Measurements from ENCODE around the gene ZDHHC3.
"Not testable (repeated sequence)": the region's sequence is repeated elsewhere in the genome, so short reads cannot be mapped to it uniquely, and the experiment has no call there.

Gene ZDHHC3

DNA sequence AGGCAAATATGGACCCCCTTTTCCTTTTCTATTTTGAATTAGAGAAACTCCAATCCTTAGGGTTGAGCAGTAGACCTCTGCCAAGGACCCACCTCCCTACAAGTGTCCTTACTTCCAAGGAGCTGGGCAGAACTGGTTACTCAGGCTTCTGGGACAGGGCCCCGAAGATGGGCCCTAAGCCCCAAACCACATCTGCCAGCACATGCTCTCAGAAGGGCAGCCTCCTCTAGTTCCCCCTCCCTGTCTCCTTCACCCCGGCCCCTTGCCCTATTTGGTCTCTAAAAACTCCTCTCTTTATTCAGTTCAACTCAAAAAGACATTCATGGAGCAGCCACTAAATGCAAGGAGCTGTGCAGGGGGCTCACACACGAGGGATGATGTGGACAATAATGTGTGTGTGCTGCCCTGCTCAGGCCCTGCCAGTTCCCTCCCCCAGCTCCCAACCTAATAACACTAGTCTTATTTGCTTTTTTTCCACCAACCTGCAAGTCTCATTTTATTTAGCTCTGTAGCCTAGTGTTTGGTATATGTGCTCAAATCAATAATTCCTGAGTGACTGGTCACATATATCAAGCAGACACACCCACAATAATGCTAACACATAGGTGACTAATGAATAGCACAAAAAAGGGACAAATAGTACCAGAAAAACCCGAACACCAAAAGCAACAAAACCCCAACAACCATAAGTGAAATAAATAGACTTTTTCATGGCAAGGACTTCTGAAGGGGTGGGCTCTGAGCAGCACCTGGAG is 12.2 kb downstream of the ZDHHC3 start:
- DNase-seq (ENCODE audit: low spot score), result no peak

DNA sequence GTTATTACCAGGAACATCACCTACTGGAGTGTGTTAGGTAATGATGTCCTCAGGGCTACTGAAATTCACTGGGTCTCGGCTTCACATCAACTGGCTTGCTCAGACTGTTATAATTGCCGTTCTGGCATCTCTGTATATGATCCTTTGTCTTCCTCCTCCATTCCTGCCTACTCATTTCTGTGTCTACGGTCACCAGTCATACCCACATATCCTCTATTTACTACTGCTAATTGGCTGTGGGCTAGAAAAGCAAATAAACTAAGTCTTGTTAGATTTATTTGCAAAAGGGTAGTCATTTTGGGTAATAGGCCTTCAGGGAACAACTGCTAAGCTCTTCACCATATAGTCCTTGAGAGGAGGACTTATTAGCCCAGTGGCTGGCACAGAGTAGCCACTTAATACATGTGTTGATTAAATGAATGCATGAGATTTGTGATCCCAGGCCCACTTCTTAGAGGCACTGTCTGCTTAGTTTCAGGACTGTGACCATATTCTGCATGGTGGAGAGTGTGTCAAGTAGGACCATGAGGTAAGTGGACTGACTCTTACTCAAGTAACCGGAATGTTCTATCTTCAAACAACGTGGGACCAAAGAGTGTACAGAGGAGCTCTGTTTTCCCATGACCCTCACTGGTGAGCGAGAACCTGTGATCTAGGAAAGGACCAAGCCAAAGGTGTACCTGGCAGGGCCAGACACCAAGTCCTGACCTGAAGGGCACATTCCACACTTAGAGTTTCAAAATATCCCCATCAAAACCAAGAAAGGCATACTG is 13.2 kb downstream of the ZDHHC3 start:
- no peak for DNase-seq (ENCODE audit: low spot score)

- DNase-seq (ENCODE audit: low spot score), result no peak
These were observed 14.1 kb downstream of the ZDHHC3 start for GRCh38 chr3:44961888-44962287.

GRCh38 chr3:44960387-44961026 is 15.5 kb downstream of the ZDHHC3 start:
- no peak for DNase-seq (ENCODE audit: low spot score)

DNA sequence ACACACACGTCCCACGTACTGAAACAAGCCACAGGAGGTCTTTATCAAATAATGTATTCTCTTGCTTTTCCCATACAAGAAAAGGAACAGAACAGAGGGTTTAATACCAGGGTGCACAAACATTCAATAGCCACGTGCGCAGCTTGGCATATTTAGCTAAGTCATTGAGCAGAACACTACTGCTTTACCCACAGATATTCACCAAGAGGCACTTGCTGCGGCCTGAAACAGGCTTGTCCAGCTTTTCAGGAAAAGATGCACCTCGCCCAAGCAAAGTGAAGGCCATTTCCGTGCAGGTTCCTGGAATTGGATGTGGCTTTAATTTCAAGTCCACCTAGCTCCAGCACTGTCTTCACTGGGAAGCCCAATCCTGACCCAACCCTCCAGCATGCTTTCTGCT is 17.6 kb downstream of the ZDHHC3 start:
- DNase-seq (ENCODE audit: low spot score), result no peak

DNA sequence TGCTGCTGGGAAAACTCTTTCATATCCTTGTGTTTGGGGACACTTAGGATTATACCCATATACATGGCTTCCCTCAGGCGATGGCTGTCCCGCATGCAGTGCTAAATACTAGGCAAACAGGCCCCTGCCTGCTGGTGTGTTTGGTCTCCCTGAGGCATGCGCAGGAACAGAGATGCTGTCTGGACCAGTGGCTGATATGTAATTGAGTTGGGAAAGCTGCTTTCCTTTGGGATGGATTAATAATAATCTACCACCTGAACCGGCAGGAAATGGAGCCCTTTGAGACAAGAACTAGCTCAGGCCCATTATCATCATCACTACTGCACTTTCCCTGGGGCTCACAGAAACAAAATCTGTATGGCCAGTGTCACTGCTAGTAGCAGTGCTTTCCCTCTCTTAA is 18.0 kb downstream of the ZDHHC3 start:
- DNase-seq (ENCODE audit: low spot score), result no peak

GRCh38 chr3:44955917-44956316 is 20.1 kb downstream of the ZDHHC3 start:
- DNase-seq (ENCODE audit: low spot score), result no peak

GRCh38 chr3:44954962-44955361 is 21.0 kb downstream of the ZDHHC3 start:
- DNase-seq (ENCODE audit: low spot score), result no peak

DNA sequence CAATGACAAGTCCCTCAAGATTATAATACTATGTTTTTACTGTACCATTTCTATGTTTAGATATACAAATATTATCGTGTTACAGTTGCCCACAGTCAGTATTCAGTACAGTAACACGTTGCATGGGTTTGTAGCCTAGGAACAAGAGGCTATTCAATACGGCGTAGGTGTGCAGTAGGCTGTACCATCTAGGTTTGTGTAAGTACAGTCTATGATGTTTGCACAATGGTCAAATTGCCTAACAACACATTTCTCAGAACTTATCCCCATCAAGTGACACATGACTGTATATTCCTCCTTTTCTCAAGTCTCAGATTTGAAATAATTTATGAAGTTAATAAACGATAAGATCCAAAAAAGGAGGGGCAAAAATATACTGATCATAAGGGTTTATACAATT is 21.7 kb downstream of the ZDHHC3 start:
- DNase-seq (ENCODE audit: low spot score), result no peak

- DNase-seq (ENCODE audit: low spot score), result no peak
These were observed 23.3 kb downstream of the ZDHHC3 start for GRCh38 chr3:44952689-44953088.

DNA sequence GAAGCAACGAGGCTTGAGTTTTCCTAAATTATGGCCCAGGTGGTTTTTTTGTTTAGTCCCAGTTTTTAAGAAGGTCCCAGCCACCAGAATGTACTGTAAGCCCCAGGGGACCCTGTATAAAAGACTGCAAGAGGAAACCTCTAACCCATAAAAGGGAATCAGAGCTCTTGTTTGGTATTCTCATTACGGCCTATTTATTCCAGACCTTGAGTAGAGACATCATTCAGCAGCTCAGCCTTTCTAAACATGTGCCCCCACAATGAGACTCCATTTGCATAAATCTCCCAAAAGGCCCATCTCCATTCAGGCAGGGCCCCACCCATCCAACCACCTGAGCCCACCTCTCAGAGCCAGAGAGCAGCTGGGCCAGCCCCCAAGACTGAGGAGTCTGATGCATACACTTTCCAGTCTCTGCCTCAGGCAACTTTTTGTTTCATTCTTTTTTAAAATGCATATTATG is 25.7 kb downstream of the ZDHHC3 start:
- DNase-seq (ENCODE audit: low spot score), result no peak

- DNase-seq (ENCODE audit: low spot score), result not testable (repeated sequence)
These were observed 26.2 kb downstream of the ZDHHC3 start for GRCh38 chr3:44949770-44950169.

DNA sequence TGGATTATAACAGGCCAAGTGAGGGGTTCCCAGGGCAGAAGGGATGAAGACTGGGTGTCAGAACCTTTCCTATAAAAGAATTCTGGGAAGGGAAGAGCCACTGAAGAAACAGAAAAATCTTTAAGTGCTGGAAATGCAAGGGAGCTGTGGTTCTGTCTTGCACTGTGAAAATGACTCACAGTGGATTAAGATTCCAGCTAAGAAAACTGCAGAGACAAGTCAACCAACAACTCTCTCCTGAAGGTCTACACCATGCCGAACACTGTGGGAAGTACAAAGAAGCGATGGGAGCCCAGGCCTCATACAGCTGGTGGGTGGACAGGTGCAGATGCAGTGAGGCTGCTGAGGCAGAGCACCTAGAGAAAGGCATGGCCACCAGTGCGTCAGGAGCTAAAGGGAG is 27.7 kb downstream of the ZDHHC3 start:
- no peak for DNase-seq (ENCODE audit: low spot score)

DNA sequence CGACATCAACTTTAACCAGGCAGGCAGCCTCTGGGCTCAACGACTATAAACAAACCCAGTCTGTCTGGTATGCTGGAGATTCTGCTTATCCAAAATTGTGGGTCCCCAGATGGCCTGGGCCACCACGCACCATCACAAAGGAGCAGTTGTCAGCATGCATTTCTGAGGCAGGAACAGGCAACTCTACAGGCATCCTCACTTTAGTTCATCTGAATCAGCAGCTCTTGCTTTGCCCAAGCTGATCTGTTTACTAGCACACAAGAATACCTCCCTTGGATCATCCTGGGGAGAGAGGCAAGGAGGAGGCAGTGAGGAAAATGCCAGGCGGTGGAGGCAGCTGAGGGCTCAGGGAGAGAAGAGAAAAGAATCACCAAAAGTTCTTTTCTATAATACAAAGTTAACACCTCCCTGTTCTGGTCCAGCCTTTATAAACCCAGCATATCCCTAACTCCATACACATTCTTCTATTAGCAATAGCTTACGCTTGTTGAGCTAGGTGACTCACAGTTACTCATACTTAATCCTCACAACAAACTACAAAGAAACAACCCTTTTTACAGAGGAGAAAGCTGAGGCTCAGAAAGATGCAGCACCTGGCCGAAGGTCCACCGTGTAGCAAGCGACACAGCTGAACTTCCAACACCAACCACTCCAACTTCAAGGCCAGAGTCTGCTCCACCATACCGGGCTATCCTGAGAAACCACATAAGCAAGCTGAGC is 33.6 kb downstream of the ZDHHC3 start:
- no peak for DNase-seq (ENCODE audit: low spot score)

- DNase-seq (ENCODE audit: low spot score), result no peak
These were observed 36.4 kb downstream of the ZDHHC3 start for GRCh38 chr3:44939581-44940036.

GRCh38 chr3:44932986-44933944 is 42.7 kb downstream of the ZDHHC3 start:
- DNase-seq (ENCODE audit: low spot score), result no peak

DNA sequence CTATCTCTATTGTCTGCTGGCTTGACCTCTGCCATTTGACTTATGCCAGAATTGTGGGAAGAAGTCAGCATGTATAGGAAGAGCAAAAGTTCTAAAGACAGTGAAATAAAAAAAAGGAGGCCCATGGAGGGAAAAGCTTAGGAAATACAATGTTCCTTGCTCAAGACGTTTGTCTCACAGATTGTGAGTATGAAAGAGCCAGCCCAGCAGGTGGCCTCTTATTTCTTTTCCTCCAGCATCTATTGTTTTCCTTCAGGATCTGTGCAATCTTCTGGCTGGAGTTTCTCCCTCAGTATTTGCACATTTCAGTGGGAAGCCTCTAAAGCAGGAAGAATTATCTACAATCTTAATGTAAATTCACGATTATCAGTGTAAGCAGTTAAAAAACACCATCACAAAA is 43.7 kb downstream of the ZDHHC3 start:
- DNase-seq (ENCODE audit: low spot score), result no peak

- DNase-seq (ENCODE audit: low spot score), result no peak
These were observed 44.2 kb downstream of the ZDHHC3 start for GRCh38 chr3:44931791-44932190.

- no peak for DNase-seq (ENCODE audit: low spot score)
These were observed 45.1 kb downstream of the ZDHHC3 start for GRCh38 chr3:44930911-44931310.

- DNase-seq (ENCODE audit: low spot score), result no peak
These were observed 46.2 kb downstream of the ZDHHC3 start for GRCh38 chr3:44929782-44930181.

GRCh38 chr3:44927371-44927770 is 48.6 kb downstream of the ZDHHC3 start:
- DNase-seq (ENCODE audit: low spot score), result no peak
